ENCODE results near the gene NAALADL2. TPM values are rescaled to one million over a fixed set of nuclear protein-coding genes. Genes with fewer than 3 reads are reported as not detected.

Gene NAALADL2
- total and polyA plus RNA-seq, 2 of the 8 experiments (the other 6 are each of a cell fraction or from before 2014, with no cell fraction given): 0.12 to 0.22 TPM

GRCh38 chr3:175155172-175155571 lies 296.0 kb downstream of the NAALADL2 start:
- no peak overlapping the region for H2BK20ac ChIP-seq (ENCODE audit: low read length)
- no peak overlapping the region for H2BK12ac ChIP-seq (ENCODE audit: low read depth, low read length)
- ChIA-PET POLR2A (ENCODE audit: partially characterized antibody) (interaction anchor here (0.5 kb wide), 1 partner anchor 1350 kb away, joined by 5 read pairs; no protein-coding TSS in a partner anchor), CTCF (ENCODE audit: partially characterized antibody) (no interaction called here)
- H3K23me2 ChIP-seq (ENCODE audit: low read depth, low read length): no peaks in the 10 kb centered on the region
- H3K9ac ChIP-seq (replicated peaks in 1 of 4; ENCODE audit: extremely low read depth in 1 of 4, low read depth in 3 of 4, low read length in 3 of 4): no peak overlapping the region
- H4K91ac ChIP-seq (replicated peaks; ENCODE audit: insufficient read length, low read length): no peak overlapping the region
- no peak overlapping the region for H4K8ac ChIP-seq (ENCODE audit: extremely low read depth, insufficient read depth, low read length)
- DNase-seq (ENCODE audit: low read depth in 1 of 2, low spot score in 2 of 2) (no peak), FAIRE-seq (no peak)
- H2AK5ac ChIP-seq (ENCODE audit: low read depth, low read length): no peak overlapping the region
- H3K27ac ChIP-seq (ENCODE audit: low read depth, low read length): no peak overlapping the region
- 92% methylated on average over 2 of the region's 2 CpGs; no CpG with 5 or more reads in 1 of the 2 experiments for WGBS, 2 experiments (ENCODE audit: extremely low coverage in 1 of 2, insufficient coverage in 1 of 2, insufficient read length in 1 of 2, insufficient replicate concordance in 2 of 2, low coverage in 1 of 2, low lambda C conversion rate in 2 of 2, missing lambda C conversion rate in 1 of 2)
- no peak overlapping the region for H3K4me3 ChIP-seq (ENCODE audit: extremely low read depth in 1 of 4, insufficient read depth in 2 of 4, low read depth in 3 of 4, low read length in 4 of 4)
- H3K9me3 ChIP-seq (ENCODE audit: insufficient read depth in 2 of 2, low read depth in 1 of 2, low read length in 1 of 2): no peaks in the 10 kb centered on the region
- no peak overlapping the region for H3K23ac ChIP-seq (ENCODE audit: insufficient read length)
- H2BK120ac ChIP-seq (replicated peaks; ENCODE audit: low read depth, low read length): no peak overlapping the region
- H3K4me1 ChIP-seq (replicated peaks in 1 of 4; ENCODE audit: control insufficient read depth in 3 of 4, insufficient read depth in 4 of 4, low read length in 3 of 4): peaks cover 0 to 3% (median 1%) of the 10 kb centered on the region in 4 experiments; a peak in 2 of 7 replicates
- H3K36me3 ChIP-seq (ENCODE audit: control insufficient read depth in 2 of 4, insufficient read depth in 4 of 4, low read length in 3 of 4): no peaks in the 10 kb centered on the region
- no peak overlapping the region for H3K56ac ChIP-seq (replicated peaks; ENCODE audit: insufficient read length, low read depth, low read length)
- no peak overlapping the region for H3K14ac ChIP-seq (ENCODE audit: insufficient read length)
- H2BK15ac ChIP-seq (ENCODE audit: low read length): no peak overlapping the region
- peaks cover 0 to 1% (median 0%) of the 10 kb centered on the region in 4 experiments; a peak in 1 of 7 replicates for H3K27me3 ChIP-seq (replicated peaks in 1 of 4; ENCODE audit: control insufficient read depth in 3 of 4, extremely low read depth in 1 of 4, insufficient read depth in 3 of 4, low read length in 3 of 4)
- H4K5ac ChIP-seq (ENCODE audit: insufficient read length, low read depth, low read length): no peak overlapping the region
- no peaks in the 10 kb centered on the region for H4K20me1 ChIP-seq (replicated peaks in 1 of 2; ENCODE audit: control insufficient read depth in 1 of 2, insufficient read depth in 2 of 2, low read length in 2 of 2)
- H3K4ac ChIP-seq (replicated peaks; ENCODE audit: insufficient read length, low read depth, low read length): no peak overlapping the region
- no peak overlapping the region for H2AFZ ChIP-seq (ENCODE audit: low read length)
- no peak overlapping the region for H3K4me2 ChIP-seq (ENCODE audit: insufficient read depth in 1 of 2, low read depth in 2 of 2, low read length in 2 of 2)
- H3K79me1 ChIP-seq (ENCODE audit: low read depth, low read length): no peaks in the 10 kb centered on the region
- H2BK5ac ChIP-seq (ENCODE audit: low read depth, low read length): no peak overlapping the region
- H3K79me2 ChIP-seq (ENCODE audit: control insufficient read depth in 1 of 2, insufficient read depth in 2 of 2, low read length in 2 of 2): no peaks in the 10 kb centered on the region
- H3K18ac ChIP-seq (ENCODE audit: extremely low read depth, low read length): no peak overlapping the region
- TF ChIP-seq SRF (IDR thresholded peaks at IDR 0.05; ENCODE audit: low read depth, low read length): no peak
- TF ChIP-seq TEAD4 (IDR thresholded peaks at IDR 0.05; ENCODE audit: low read depth, low read length): no peak
- TF ChIP-seq TBP (IDR thresholded peaks at IDR 0.05; ENCODE audit: low read depth, low read length): no peak
- no peak for TF ChIP-seq GTF2F1 (IDR thresholded peaks at IDR 0.05; ENCODE audit: borderline replicate concordance, low read depth, low read length)
- TF ChIP-seq ASH2L (IDR thresholded peaks at IDR 0.05; ENCODE audit: low read length): no peak
- no peak for TF ChIP-seq KDM5A (IDR thresholded peaks at IDR 0.05; ENCODE audit: low read length)
- TF ChIP-seq TAF1 (IDR thresholded peaks at IDR 0.05; ENCODE audit: low read depth, low read length): no peak
- TF ChIP-seq SIRT6 (IDR thresholded peaks at IDR 0.05; ENCODE audit: low read length): no peak
